Fibroblast of mammary gland (primary cell): ENCODE data around the gene MYL6B.
"Not testable (repeated sequence)": the region's sequence is repeated elsewhere in the genome, so short reads cannot be mapped to it uniquely, and the experiment has no call there.

ENCODE experiments used
- DNase-seq: peaks from one replicate; pipeline ENCODE4 v3.0.0-alpha.2; 2010; ENCODE audit warnings: low read depth
- H3K4me3 ChIP-seq: 2 replicates; pipeline ENCODE4 v1.5.1; 2011; ENCODE audit warnings: low read depth, mild to moderate bottlenecking, low read length, moderate library complexity; ENCODE audit not compliant: control insufficient read depth
- TF ChIP-seq, protein P1 (sequence below): conservative IDR thresholded peaks from 2 replicates; pipeline ENCODE4 v1.5.1; 2011; ENCODE audit warnings: low read depth, low read length, inconsistent platforms; ENCODE audit not compliant: control insufficient read depth, insufficient read depth

MYL6B gene

GRCh38 chr12:56189918-56190694 lies 37.7 kb downstream of the MYL6B start:
- TF ChIP-seq, protein P1, sequence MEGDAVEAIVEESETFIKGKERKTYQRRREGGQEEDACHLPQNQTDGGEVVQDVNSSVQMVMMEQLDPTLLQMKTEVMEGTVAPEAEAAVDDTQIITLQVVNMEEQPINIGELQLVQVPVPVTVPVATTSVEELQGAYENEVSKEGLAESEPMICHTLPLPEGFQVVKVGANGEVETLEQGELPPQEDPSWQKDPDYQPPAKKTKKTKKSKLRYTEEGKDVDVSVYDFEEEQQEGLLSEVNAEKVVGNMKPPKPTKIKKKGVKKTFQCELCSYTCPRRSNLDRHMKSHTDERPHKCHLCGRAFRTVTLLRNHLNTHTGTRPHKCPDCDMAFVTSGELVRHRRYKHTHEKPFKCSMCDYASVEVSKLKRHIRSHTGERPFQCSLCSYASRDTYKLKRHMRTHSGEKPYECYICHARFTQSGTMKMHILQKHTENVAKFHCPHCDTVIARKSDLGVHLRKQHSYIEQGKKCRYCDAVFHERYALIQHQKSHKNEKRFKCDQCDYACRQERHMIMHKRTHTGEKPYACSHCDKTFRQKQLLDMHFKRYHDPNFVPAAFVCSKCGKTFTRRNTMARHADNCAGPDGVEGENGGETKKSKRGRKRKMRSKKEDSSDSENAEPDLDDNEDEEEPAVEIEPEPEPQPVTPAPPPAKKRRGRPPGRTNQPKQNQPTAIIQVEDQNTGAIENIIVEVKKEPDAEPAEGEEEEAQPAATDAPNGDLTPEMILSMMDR = no peak
- H3K4me3 ChIP-seq = peak overlapping the region; percentile 98
- peak; percentile 87 for DNase-seq

DNA sequence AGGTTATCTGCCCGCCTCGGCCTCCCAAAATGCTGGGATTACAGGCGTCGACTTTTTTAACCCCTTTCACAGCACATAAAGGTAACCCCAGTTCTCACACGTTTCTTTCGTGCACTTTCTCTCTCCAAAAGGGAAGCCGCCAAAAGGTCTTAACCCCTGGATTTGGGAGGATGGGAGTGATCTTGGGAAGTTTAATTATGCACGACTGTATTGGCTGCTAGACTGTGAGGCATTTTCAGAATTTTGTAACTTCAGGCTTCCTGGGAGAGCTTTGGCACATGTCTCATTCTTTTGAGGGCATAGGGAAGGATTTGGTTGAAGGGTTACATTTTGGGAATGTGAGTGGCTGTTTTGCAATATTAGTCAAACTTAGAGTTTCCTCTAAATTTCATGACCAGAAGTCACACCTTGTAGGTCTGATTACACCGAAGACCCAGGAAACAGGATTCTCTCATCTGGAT lies 38.3 kb downstream of the MYL6B start:
- TF ChIP-seq, protein P1 = no peak
- H3K4me3 ChIP-seq = peak overlapping the region; percentile 98
- peak; percentile 36 for DNase-seq

DNA sequence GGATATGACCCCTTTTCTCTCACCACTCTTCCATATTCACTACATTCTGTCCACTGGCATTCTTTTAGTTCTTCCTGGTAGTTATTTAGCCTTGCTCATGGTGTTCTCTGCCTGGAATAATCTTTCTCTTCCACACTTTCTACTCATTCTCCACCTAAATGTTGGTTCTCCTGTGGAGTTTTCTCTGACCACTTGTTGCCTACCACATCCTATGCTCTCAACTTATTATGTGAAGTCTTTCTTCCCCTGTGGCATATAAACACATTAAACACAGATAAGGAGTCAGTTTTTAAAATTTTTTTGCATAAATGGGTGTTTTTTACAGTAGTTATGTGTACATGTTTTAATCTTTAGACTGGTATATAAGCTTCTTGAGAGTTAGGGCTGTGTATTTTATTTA lies 40.2 kb downstream of the MYL6B start:
- TF ChIP-seq, protein P1 = no peak
- H3K4me3 ChIP-seq = no peak overlapping the region
- no peak for DNase-seq

- DNase-seq = peak; percentile 88
These were observed 40.7 kb downstream of the MYL6B start for GRCh38 chr12:56193025-56193578.

GRCh38 chr12:56196818-56197550 lies 44.6 kb downstream of the MYL6B start:
- not testable (repeated sequence) for H3K4me3 ChIP-seq
- DNase-seq = peak; percentile 89

More at GRCh38 chr12:56193025-56193578, 40.7 kb downstream of the MYL6B start:
- H3K4me3 ChIP-seq = no peak overlapping the region
- TF ChIP-seq, protein P1 = peak; percentile 87

DNA sequence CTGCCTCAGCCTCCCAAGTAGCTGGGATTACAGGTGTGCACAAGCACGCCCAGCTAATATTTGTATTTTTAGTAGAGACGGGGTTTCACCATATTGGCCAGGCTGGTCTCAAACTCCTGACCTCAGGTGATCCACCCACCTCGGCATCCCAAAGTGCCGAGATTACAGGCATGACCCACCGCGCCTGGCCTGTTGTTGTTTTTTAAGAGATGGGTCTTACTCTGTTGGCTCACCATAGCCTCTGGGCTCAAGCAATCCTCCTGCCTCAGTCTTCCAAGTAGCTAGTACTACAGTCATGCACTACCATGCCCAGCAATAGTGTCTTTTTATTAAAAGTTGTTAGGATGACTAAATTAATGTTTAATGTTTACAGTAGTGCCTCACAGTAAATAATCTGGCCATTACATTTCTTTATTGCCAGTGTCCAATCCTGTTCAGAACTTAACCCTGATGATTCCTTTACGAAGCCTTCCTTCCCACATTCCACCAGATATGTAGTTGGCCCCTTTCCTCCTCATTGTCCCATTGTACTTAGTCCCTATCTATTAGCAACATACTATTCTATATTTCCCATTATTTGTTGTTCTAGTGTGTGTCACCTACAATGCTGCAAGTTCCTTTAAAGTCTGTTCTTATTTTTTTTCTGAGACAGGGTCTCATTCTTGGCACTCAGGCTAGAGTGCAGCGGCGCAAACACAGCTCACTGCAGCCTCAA lies 45.7 kb downstream of the MYL6B start:
- TF ChIP-seq, protein P1 = no peak
- no peak overlapping the region for H3K4me3 ChIP-seq
- DNase-seq = no peak
